Upper lobe of right lung (tissue), 1 donor: ENCODE measurements around the gene NTRK3. TPM values are rescaled to one million over a fixed set of nuclear protein-coding genes. Genes with fewer than 3 reads are reported as not detected.

Experiments
- ATAC-seq: fragments of 200-7000 bp; cut with Tn5 transposase; one replicate; pipeline ENCODE4 v1.9.1; 2020; ENCODE audit warnings: mild to moderate bottlenecking, moderate library complexity
- DNase-seq: peaks from one replicate; pipeline ENCODE4 v3.0.0-alpha.2; 2020
- H3K27ac ChIP-seq: fragments of 200-600 bp; one replicate; pipeline ENCODE4 v1.8.0; 2022
- H3K27me3 ChIP-seq: fragments of 200-600 bp; one replicate; pipeline ENCODE4 v1.8.0; 2022; ENCODE audit warnings: mild to moderate bottlenecking
- H3K36me3 ChIP-seq: fragments of 200-600 bp; one replicate; pipeline ENCODE4 v1.8.0; 2022
- H3K4me1 ChIP-seq: fragments of 200-600 bp; one replicate; pipeline ENCODE4 v1.8.0; 2022
- H3K4me3 ChIP-seq: fragments of 200-600 bp; one replicate; pipeline ENCODE4 v1.8.0; 2022; ENCODE audit warnings: mild to moderate bottlenecking
- H3K9me3 ChIP-seq: fragments of 200-600 bp; one replicate; pipeline ENCODE4 v1.8.0; 2022
- intact Hi-C: fragments of 100-400 bp; cut with DNase I; formaldehyde crosslinking; loops from one replicate; pipeline ENCODE4 v1.11.0; 2022
- total RNA-seq: library from RNA; stranded (reverse); fragmentation: NEBNext Ultra II Directional; extraction: Animal tissue kit (Norgen Biotek cat#: 25700); gene quantifications from one replicate; pipeline ENCODE4 v1.2.1, GENCODE V29; 2021
- TF ChIP-seq, protein P1 (sequence below): fragments of 200-600 bp; IDR thresholded peaks from one replicate; pipeline ENCODE4 v1.8.0; 2022; ENCODE audit warnings: antibody characterized with exemption
- donor health status: DM: no; HTN: yes; CAD: no; lungs with severe emphysema.

NTRK3 gene
- total RNA-seq, 1 donor from 2014 or later, result 2.8 TPM

DNA sequence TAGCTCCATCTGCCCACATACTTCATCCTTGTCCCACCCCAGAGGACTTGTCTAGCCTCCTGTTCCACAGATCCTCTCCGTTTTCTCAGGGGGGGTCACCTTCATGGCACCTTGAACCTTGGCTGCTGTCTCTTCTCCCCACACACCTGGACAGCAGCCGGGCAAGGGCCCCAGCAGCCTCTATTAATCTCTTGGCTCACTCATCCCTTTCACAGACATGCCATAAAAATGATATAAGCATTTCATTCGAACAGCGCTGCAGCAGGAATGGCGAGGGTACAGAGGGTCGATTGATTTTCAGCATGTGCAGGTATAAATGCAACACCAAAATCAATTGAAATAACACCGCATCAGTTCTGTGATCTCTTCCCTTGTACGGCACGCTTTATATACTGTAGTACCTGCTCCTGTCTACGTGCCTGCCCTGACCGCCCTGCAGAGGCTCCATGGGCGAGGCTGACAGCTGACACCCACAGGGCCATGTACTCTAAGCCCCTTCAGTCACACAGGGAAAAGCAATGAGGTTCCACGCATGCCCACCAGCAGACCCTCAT is 209.9 kb downstream of the NTRK3 start:
- ATAC-seq (no peak), DNase-seq (no peak)
- no peak overlapping the region for H3K27ac ChIP-seq
- TF ChIP-seq, protein P1, sequence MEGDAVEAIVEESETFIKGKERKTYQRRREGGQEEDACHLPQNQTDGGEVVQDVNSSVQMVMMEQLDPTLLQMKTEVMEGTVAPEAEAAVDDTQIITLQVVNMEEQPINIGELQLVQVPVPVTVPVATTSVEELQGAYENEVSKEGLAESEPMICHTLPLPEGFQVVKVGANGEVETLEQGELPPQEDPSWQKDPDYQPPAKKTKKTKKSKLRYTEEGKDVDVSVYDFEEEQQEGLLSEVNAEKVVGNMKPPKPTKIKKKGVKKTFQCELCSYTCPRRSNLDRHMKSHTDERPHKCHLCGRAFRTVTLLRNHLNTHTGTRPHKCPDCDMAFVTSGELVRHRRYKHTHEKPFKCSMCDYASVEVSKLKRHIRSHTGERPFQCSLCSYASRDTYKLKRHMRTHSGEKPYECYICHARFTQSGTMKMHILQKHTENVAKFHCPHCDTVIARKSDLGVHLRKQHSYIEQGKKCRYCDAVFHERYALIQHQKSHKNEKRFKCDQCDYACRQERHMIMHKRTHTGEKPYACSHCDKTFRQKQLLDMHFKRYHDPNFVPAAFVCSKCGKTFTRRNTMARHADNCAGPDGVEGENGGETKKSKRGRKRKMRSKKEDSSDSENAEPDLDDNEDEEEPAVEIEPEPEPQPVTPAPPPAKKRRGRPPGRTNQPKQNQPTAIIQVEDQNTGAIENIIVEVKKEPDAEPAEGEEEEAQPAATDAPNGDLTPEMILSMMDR, result no peak
- H3K27me3 ChIP-seq, result no peaks in the 10 kb centered on the region
- no peaks in the 10 kb centered on the region for H3K9me3 ChIP-seq
- no peaks in the 10 kb centered on the region for H3K4me1 ChIP-seq
- H3K4me3 ChIP-seq, result no peak overlapping the region
- no peaks in the 10 kb centered on the region for H3K36me3 ChIP-seq
- intact Hi-C loops, result no loop called here

DNA sequence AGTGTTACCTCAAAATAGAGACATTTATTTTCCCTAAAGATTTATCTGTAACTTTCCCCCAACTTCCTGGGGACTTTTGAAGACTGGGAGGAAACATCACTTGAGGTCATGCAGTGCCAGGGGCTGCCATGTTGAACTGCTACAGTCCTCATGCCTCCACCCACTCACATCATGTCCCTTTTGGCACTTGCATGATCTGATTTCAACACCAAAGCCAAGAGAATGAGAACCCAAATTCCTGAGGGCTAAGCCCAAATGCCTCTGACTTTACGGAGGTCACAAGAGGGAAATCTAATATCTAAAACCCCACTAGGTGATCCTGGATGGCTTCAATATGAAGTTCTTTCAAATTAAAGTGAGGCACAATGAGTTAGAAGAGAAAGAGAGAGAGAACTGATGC is 213.1 kb downstream of the NTRK3 start:
- intact Hi-C loops, result no loop called here
- ATAC-seq (no peak), DNase-seq (no peak)
- no peaks in the 10 kb centered on the region for H3K36me3 ChIP-seq
- H3K4me3 ChIP-seq, result no peak overlapping the region
- no peaks in the 10 kb centered on the region for H3K27me3 ChIP-seq
- H3K27ac ChIP-seq, result no peak overlapping the region
- no peaks in the 10 kb centered on the region for H3K4me1 ChIP-seq
- H3K9me3 ChIP-seq, result no peaks in the 10 kb centered on the region
- TF ChIP-seq, protein P1, result no peak

DNA sequence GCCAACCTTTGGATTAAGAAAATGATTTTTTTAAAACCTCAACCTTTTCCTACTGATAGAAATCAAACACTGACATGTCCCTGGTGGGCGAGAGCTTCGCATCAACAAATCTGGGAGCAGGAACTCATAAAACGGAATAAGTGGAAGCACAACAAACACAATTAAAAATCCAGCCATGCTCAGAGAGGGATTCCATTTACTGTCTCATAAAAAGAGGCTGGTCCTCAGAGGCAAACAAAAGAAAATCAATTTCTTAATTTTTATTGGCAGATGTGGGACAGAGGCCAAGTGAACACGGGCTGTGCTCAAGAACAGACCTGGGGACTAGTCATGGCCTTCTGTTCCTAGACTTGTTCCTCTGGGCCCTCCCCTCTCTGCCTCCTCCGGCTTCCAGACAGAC is 214.5 kb downstream of the NTRK3 start:
- DNase-seq, result no peak
- TF ChIP-seq, protein P1, result no peak
- Histone ChIP-seq H3K27me3 (no peaks in the 10 kb centered on the region), H3K36me3 (no peaks in the 10 kb centered on the region), H3K4me1 (no peaks in the 10 kb centered on the region), H3K4me3 (no peak overlapping the region), H3K27ac (no peak overlapping the region), H3K9me3 (no peaks in the 10 kb centered on the region)
- intact Hi-C loops, result no loop called here
- no peak for ATAC-seq

DNA sequence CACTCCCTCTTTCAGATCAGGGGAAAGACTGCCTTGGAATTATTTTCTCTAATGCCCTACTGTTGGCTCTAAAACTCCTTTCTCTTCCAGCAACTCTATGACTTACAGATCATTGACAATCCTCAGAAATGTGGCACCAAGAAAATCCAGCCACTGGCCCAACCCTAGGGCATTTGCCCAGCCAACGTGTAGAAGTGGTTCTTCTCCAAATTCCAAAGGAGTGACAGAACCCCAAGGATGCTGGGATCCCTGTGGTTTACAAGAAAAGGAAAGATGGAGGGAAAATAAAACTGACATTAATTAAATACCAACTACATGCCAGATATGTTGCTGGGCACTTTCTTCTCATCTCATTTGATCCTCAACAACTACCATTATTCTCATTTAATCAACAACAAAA is 216.0 kb downstream of the NTRK3 start:
- Histone ChIP-seq H3K4me3 (no peak overlapping the region), H3K9me3 (no peaks in the 10 kb centered on the region), H3K36me3 (no peaks in the 10 kb centered on the region), H3K4me1 (no peaks in the 10 kb centered on the region), H3K27me3 (no peaks in the 10 kb centered on the region), H3K27ac (no peak overlapping the region)
- TF ChIP-seq, protein P1, result no peak
- DNase-seq, result no peak
- no peak for ATAC-seq
- intact Hi-C loops, result no loop called here

DNA sequence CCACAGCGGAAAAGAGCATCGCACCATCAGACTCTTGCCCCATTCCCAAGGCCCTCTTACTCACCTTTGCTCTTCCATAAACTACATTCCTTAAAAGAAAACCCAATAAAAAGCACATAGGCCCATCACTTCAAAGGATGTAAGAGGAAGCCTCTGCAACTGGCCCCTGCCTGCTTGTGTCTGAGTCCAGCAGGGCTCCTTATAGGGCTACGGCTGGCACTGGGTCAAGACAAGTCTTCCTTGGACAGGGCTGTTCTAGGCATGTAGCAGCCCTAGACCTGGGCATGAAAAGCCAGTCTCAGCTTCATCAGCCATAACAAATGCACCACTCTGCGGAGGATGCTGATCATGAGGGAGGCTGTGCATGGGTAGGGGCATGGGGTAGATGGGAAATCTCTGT is 218.3 kb downstream of the NTRK3 start:
- TF ChIP-seq, protein P1, result no peak
- ATAC-seq (no peak), DNase-seq (no peak)

More for the DNA sequence above, 218.3 kb downstream of the NTRK3 start:
- intact Hi-C loops, result no loop called here
- Histone ChIP-seq H3K27me3 (no peaks in the 10 kb centered on the region), H3K4me3 (no peak overlapping the region), H3K4me1 (no peaks in the 10 kb centered on the region), H3K9me3 (no peaks in the 10 kb centered on the region), H3K36me3 (no peaks in the 10 kb centered on the region), H3K27ac (no peak overlapping the region)
